Right atrium auricular region (tissue), 2 donors: ENCODE results near the gene ARHGAP31. TPM values are rescaled to one million over a fixed set of nuclear protein-coding genes. Genes with fewer than 3 reads are reported as not detected.
A peak's percentile ranks its signal among the peaks of the same experiment; 100 is the strongest.

Experiments used
- DNase-seq: peaks from one replicate; pipeline ENCODE4 v3.0.0-alpha.2; 2019; ENCODE audit warnings: low spot score
- H3K27ac ChIP-seq, 2 donors: fragments of 200-600 bp; sonication (generic); 1 replicate in 1 of 2; 2 replicates in 1 of 2; pipeline ENCODE4 v1.5.1; 2016 to 2019
- H3K27me3 ChIP-seq, 2 donors: fragments of 200-600 bp; sonication (generic); one replicate each; pipeline versions ENCODE4 v1.5.1 to v1.6.0; 2017 to 2019
- H3K36me3 ChIP-seq: fragments of 200-600 bp; sonication (generic); one replicate; pipeline ENCODE4 v1.5.1; 2016
- H3K4me1 ChIP-seq, 2 donors: fragments of 200-600 bp; sonication (generic); one replicate each; pipeline versions ENCODE4 v1.5.1 to v1.6.0; 2017 to 2019
- H3K4me3 ChIP-seq, 2 donors: fragments of 200-600 bp; sonication (generic); 1 replicate in 1 of 2; 2 replicates in 1 of 2; pipeline ENCODE4 v1.5.1; 2017 to 2019; ENCODE audit warnings: mild to moderate bottlenecking in 1 of 2, moderate library complexity in 1 of 2
- H3K9me3 ChIP-seq, 2 donors: fragments of 200-600 bp; sonication (generic); one replicate each; pipeline ENCODE4 v1.5.1; 2019
- CTCF ChIP-seq, 2 donors: fragments of 200-600 bp; sonication (generic); IDR thresholded peaks; one replicate each; pipeline ENCODE4 v1.5.1; 2019; ENCODE audit warnings: antibody characterized with exemption in 2 of 2
- total RNA-seq, 2 donors: library from RNA; depleted of rRNA; stranded (reverse); fragments of >200 nt; gene quantifications; one replicate each; pipeline ENCODE4 v1.1.0, GENCODE V29; 2016

Gene ARHGAP31
- total RNA-seq, 2 donors from 2014 or later: 29.9 to 33.1 TPM

GRCh38 chr3:119347036-119347435, 52.9 kb downstream of the ARHGAP31 start:
- Histone ChIP-seq H3K4me3 (no peak overlapping the region), H3K9me3 (no peaks in the 10 kb centered on the region), H3K27ac (no peak overlapping the region), H3K27me3 (no peaks in the 10 kb centered on the region), H3K36me3 (no peaks in the 10 kb centered on the region), H3K4me1 (peaks cover 0 to 63% of the 10 kb centered on the region in 2 donors)
- no peak for TF ChIP-seq CTCF (IDR thresholded peaks at IDR 0.05)
- DNase-seq: no peak

GRCh38 chr3:119349354-119350041, 55.3 kb downstream of the ARHGAP31 start:
- Histone ChIP-seq H3K4me1 (peaks cover 0 to 80% of the 10 kb centered on the region in 2 donors), H3K27me3 (no peaks in the 10 kb centered on the region), H3K9me3 (no peaks in the 10 kb centered on the region), H3K27ac (peak overlapping the region; percentile 54 to 57), H3K4me3 (no peak overlapping the region), H3K36me3 (no peaks in the 10 kb centered on the region)
- DNase-seq: no peak
- no peak for TF ChIP-seq CTCF (IDR thresholded peaks at IDR 0.05)

- Histone ChIP-seq H3K36me3 (no peaks in the 10 kb centered on the region), H3K4me3 (no peak overlapping the region), H3K9me3 (no peaks in the 10 kb centered on the region), H3K27me3 (no peaks in the 10 kb centered on the region), H3K4me1 (peaks cover 0 to 77% of the 10 kb centered on the region in 2 donors), H3K27ac (peak overlapping the region; percentile 54 to 57)
- no peak for TF ChIP-seq CTCF (IDR thresholded peaks at IDR 0.05)
- DNase-seq: no peak
Measured at GRCh38 chr3:119350114-119350513, 55.9 kb downstream of the ARHGAP31 start.

GRCh38 chr3:119351581-119351980, 57.4 kb downstream of the ARHGAP31 start:
- Histone ChIP-seq H3K27me3 (no peaks in the 10 kb centered on the region), H3K4me1 (peaks cover 0 to 64% of the 10 kb centered on the region in 2 donors), H3K27ac (no peak overlapping the region), H3K9me3 (no peaks in the 10 kb centered on the region), H3K4me3 (no peak overlapping the region), H3K36me3 (no peaks in the 10 kb centered on the region)
- DNase-seq: no peak
- no peak for TF ChIP-seq CTCF (IDR thresholded peaks at IDR 0.05)

- H3K4me3 ChIP-seq: no peak overlapping the region
- peak overlapping the region in 1 of 2 donors; percentile 18 for H3K27ac ChIP-seq
- H3K27me3 ChIP-seq: no peaks in the 10 kb centered on the region
- no peak for TF ChIP-seq CTCF (IDR thresholded peaks at IDR 0.05)
- H3K9me3 ChIP-seq: no peaks in the 10 kb centered on the region
- no peak for DNase-seq
- peaks cover 0 to 69% of the 10 kb centered on the region in 2 donors for H3K4me1 ChIP-seq
- no peaks in the 10 kb centered on the region for H3K36me3 ChIP-seq
Measured at GRCh38 chr3:119352034-119352609, 57.9 kb downstream of the ARHGAP31 start.
